Vagina (tissue), 2 donors: ENCODE results near the gene PUS7. TPM values are rescaled to one million over a fixed set of nuclear protein-coding genes. Genes with fewer than 3 reads are reported as not detected.
"Not testable (repeated sequence)": the region's sequence is repeated elsewhere in the genome, so short reads cannot be mapped to it uniquely, and the experiment has no call there.

Source experiments
- DNase-seq, 2 donors: peaks; one replicate each; pipeline ENCODE4 v3.0.0-alpha.2; 2017; ENCODE audit errors: extremely low spot score in 2 of 2
- H3K27ac ChIP-seq: fragments of 200-600 bp; sonication (generic); one replicate; pipeline ENCODE4 v1.5.1; 2019
- H3K27me3 ChIP-seq: fragments of 200-600 bp; sonication (generic); one replicate; pipeline ENCODE4 v1.5.1; 2019
- H3K36me3 ChIP-seq, 2 donors: fragments of 200-600 bp; sonication (generic); one replicate each; pipeline ENCODE4 v1.5.1; 2017 to 2019
- H3K4me1 ChIP-seq: fragments of 200-600 bp; sonication (generic); one replicate; pipeline ENCODE4 v1.5.1; 2019
- H3K4me3 ChIP-seq, 2 donors: fragments of 200-600 bp; sonication (generic); 1 replicate in 1 of 2; 2 replicates in 1 of 2; pipeline ENCODE4 v1.5.1; 2016 to 2019
- H3K9me3 ChIP-seq: fragments of 200-600 bp; sonication (generic); one replicate; pipeline ENCODE4 v1.5.1; 2019
- POLR2A ChIP-seq, 2 donors: fragments of 450-650 bp; IDR thresholded peaks; one replicate each; pipeline ENCODE4 v1.6.1; 2017; ENCODE audit warnings: antibody characterized with exemption in 2 of 2, mild to moderate bottlenecking in 2 of 2, moderate library complexity in 2 of 2
- POLR2AphosphoS5 ChIP-seq, 2 donors: sonication (generic); formaldehyde crosslinking; IDR thresholded peaks; one replicate each; pipeline ENCODE4 v1.9.0; 2017; ENCODE audit warnings: antibody characterized with exemption in 2 of 2, mild to moderate bottlenecking in 2 of 2, low read depth in 1 of 2; ENCODE audit not compliant: insufficient read depth in 1 of 2
- intact Hi-C: fragments of 100-400 bp; cut with DNase I; formaldehyde crosslinking; loops from one replicate; pipeline ENCODE4 v1.15.1; 2023
- total RNA-seq: library from RNA; depleted of rRNA; stranded (reverse); fragments of >200 nt; gene quantifications from one replicate; pipeline ENCODE4 v1.2.3, GENCODE V29; 2016
- TF ChIP-seq, protein P1 (sequence below), 3 experiments: fragments of 450-650 bp in 2 of 3; fragments of 200-600 bp in 1 of 3; sonication (generic) in 1 of 3; IDR thresholded peaks; one replicate each; pipeline ENCODE4 v1.5.1; 2017 to 2019; ENCODE audit warnings: antibody characterized with exemption in 3 of 3, mild to moderate bottlenecking in 2 of 3, moderate library complexity in 2 of 3

Gene PUS7
- total RNA-seq, 1 donor from 2014 or later = 16.9 TPM

- Histone ChIP-seq H3K27ac (no peak overlapping the region), H3K36me3 (no peaks in the 10 kb centered on the region), H3K4me1 (peaks cover 8% of the 10 kb centered on the region), H3K9me3 (no peaks in the 10 kb centered on the region), H3K27me3 (no peaks in the 10 kb centered on the region), H3K4me3 (no peak overlapping the region)
- DNase-seq = no peak
- intact Hi-C loops = no loop called here
- TF ChIP-seq POLR2A (IDR thresholded peaks at IDR 0.05) (no peak), POLR2AphosphoS5 (IDR thresholded peaks at IDR 0.05; ENCODE audit: insufficient read depth in 1 of 2, low read depth in 1 of 2) (no peak)
These were observed 83.3 kb downstream of the PUS7 start for GRCh38 chr7:105438847-105439173.

GRCh38 chr7:105438254-105438653 lies 83.8 kb downstream of the PUS7 start:
- DNase-seq = no peak
- Histone ChIP-seq H3K4me1 (peaks cover 8% of the 10 kb centered on the region), H3K27me3 (no peaks in the 10 kb centered on the region), H3K9me3 (no peaks in the 10 kb centered on the region), H3K4me3 (no peak overlapping the region), H3K27ac (no peak overlapping the region), H3K36me3 (no peaks in the 10 kb centered on the region)
- intact Hi-C loops = no loop called here
- TF ChIP-seq, protein P1, sequence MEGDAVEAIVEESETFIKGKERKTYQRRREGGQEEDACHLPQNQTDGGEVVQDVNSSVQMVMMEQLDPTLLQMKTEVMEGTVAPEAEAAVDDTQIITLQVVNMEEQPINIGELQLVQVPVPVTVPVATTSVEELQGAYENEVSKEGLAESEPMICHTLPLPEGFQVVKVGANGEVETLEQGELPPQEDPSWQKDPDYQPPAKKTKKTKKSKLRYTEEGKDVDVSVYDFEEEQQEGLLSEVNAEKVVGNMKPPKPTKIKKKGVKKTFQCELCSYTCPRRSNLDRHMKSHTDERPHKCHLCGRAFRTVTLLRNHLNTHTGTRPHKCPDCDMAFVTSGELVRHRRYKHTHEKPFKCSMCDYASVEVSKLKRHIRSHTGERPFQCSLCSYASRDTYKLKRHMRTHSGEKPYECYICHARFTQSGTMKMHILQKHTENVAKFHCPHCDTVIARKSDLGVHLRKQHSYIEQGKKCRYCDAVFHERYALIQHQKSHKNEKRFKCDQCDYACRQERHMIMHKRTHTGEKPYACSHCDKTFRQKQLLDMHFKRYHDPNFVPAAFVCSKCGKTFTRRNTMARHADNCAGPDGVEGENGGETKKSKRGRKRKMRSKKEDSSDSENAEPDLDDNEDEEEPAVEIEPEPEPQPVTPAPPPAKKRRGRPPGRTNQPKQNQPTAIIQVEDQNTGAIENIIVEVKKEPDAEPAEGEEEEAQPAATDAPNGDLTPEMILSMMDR (IDR thresholded peaks at IDR 0.05) = no peak
- no peak for TF ChIP-seq POLR2AphosphoS5 (IDR thresholded peaks at IDR 0.05; ENCODE audit: insufficient read depth in 1 of 2, low read depth in 1 of 2)
- TF ChIP-seq POLR2A (IDR thresholded peaks at IDR 0.05) = no peak

DNA sequence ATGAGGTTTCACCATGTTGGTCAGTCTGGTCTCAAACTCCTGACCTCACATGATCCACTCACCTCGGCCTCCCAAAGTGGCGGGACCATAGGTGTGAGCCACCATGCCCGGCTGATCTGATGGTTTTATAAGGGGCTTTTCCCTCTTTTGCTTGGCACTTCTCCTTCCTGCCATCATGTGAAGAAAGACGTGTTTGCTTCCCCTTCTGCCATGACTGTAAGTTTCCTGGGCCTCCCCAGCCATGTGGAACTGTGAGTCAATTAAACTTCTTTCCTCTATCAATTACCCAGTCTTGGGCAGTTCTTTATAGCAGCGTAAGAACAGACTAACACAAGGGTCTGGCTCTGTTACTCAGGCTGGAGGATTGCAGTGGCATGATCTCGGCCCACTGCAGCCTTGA lies 84.7 kb downstream of the PUS7 start:
- H3K36me3 ChIP-seq, H3K27me3 ChIP-seq, DNase-seq, H3K9me3 ChIP-seq, H3K4me3 ChIP-seq, H3K4me1 ChIP-seq, H3K27ac ChIP-seq, intact Hi-C loops: not testable (repeated sequence)

- TF ChIP-seq POLR2A (IDR thresholded peaks at IDR 0.05) (no peak), POLR2AphosphoS5 (IDR thresholded peaks at IDR 0.05; ENCODE audit: insufficient read depth in 1 of 2, low read depth in 1 of 2) (no peak)
- TF ChIP-seq, protein P1 (IDR thresholded peaks at IDR 0.05) = peak in 2 of 3 experiments; percentile 22 to 38
- Histone ChIP-seq H3K4me1 (no peaks in the 10 kb centered on the region), H3K36me3 (no peaks in the 10 kb centered on the region), H3K27ac (no peak overlapping the region), H3K9me3 (no peaks in the 10 kb centered on the region), H3K4me3 (no peak overlapping the region), H3K27me3 (no peaks in the 10 kb centered on the region)
- DNase-seq = no peak
- intact Hi-C loops = no loop called here
These were observed 92.1 kb downstream of the PUS7 start for GRCh38 chr7:105429746-105430612.

DNA sequence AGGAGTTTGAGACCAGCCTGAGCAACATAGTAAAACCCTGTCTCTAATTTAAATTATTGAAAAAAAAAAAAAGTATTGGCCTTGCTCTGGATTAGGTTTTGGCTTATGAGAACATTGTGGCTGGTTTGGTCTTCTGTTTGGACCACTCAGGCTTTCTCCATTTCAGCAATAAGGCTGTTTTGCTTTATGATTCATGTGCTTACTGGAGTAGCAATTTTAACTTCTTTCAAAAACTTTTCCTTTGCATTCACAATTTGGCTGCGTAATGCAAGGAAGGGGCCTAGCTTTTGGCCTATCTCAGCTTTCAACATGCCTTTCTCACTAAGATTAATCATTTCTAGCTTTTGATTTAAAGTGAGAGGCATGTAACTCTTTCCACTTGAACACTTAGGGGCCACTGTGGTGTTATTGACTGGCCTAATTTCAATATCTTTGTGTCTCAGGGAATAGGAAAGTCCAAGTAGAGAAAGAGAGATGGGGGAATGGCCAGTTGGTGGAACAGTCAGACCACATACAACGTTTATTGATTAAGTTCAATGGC lies 95.4 kb downstream of the PUS7 start:
- Histone ChIP-seq H3K36me3 (no peaks in the 10 kb centered on the region), H3K27me3 (no peaks in the 10 kb centered on the region), H3K27ac (no peak overlapping the region), H3K9me3 (no peaks in the 10 kb centered on the region), H3K4me1 (no peaks in the 10 kb centered on the region), H3K4me3 (no peak overlapping the region)
- intact Hi-C loops = no loop called here
- TF ChIP-seq POLR2AphosphoS5 (IDR thresholded peaks at IDR 0.05; ENCODE audit: insufficient read depth in 1 of 2, low read depth in 1 of 2) = no peak
- no peak for TF ChIP-seq POLR2A (IDR thresholded peaks at IDR 0.05)
- TF ChIP-seq, protein P1 (IDR thresholded peaks at IDR 0.05) = no peak
- no peak for DNase-seq

DNA sequence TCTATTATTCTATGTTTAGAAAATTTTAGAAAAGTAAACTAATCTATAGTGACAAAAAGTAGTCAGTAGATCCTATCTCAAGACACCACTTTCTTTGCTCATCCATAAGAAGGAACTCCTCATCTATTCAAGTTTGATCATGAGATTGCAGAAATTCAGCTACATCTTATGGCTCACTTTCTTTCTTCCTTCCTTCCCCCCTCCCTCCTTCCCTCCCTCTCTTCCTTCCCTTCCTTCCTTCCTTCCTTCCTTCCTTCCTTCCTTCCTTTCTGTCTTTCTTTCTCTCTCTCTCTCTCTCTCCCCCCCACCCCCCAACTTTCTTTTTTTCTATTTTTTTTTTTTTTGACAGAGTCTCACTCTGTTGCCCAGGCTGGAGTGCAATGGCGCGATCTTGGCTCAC lies 98.1 kb downstream of the PUS7 start:
- intact Hi-C loops = no loop called here
- Histone ChIP-seq H3K36me3 (no peaks in the 10 kb centered on the region), H3K4me3 (no peak overlapping the region), H3K9me3 (no peaks in the 10 kb centered on the region), H3K4me1 (no peaks in the 10 kb centered on the region), H3K27me3 (no peaks in the 10 kb centered on the region), H3K27ac (no peak overlapping the region)
- no peak for DNase-seq
- TF ChIP-seq POLR2A (IDR thresholded peaks at IDR 0.05) (no peak), POLR2AphosphoS5 (IDR thresholded peaks at IDR 0.05; ENCODE audit: insufficient read depth in 1 of 2, low read depth in 1 of 2) (no peak)
- TF ChIP-seq, protein P1 (IDR thresholded peaks at IDR 0.05) = no peak
